GM19193 (cell line): ENCODE data around the gene LAGE3.

Experiments used
- POLR2A ChIP-seq: IDR thresholded peaks from 4 replicates; pipeline ENCODE4 v1.6.1; 2011; ENCODE audit not compliant: insufficient read depth, insufficient read length; ENCODE audit errors: extremely low read depth

The LAGE3 gene

DNA sequence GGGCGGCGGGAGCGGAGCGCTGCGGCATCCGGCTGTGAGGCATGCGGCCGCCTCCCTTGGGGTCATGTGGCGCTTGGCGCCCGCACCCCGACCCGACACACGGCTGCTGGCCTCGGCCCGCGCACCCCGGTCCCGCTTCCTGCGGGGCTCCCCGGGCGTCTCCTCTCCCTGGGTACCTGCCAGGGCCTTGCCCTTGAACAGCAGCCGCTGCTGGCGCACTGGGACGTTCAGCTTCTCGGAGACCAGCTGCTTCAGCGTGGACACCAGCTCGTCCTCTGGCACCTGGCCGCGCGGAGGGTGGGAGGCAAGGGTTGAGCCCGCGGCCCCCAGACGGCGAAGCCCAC, 6.9 kb upstream of the LAGE3 start:
- TF ChIP-seq POLR2A, result no peak

DNA sequence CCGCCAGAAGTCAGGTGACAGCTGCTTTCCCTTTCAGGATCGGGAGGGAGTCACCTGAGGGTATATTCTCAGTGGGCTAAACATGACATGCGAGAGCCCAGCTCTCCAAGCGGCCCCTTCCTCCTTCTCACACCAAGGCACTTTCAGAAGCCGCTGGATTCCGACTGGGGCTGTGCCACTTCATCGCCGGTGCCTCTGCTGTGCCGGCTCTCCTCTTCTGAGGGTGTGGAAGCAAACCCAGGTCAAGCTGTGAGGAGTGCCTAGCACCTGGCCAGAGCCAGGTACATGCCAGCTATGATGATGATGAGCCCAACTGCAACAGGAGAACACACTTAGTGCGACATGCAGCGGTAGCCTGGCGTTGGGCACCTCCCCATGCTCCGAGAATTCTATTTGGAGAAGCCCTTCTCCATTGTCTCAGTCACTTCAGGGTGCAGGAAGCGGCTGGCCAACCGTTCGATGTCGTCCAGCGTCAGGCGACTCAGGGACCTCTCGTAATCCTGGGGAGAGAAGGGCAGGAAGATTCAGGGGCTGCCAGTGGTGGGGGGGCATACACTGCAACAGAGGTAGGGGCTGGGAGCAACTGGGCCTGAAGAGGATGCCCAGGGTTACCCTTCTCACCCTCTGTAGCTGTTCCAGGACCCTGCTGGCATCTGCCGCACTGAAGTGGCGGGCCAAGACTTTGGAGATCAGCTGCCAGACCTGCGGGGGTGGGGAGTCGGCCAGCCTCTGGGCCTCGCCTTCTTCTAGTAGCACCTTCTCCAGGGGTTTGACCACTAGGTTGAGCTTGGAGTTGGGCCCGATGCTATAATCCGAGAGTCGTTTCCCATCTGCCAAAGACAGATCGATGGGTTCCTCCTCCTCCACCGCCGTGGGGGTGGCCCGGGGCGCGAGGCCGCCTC, 6.3 kb upstream of the LAGE3 start:
- no peak for TF ChIP-seq POLR2A

DNA sequence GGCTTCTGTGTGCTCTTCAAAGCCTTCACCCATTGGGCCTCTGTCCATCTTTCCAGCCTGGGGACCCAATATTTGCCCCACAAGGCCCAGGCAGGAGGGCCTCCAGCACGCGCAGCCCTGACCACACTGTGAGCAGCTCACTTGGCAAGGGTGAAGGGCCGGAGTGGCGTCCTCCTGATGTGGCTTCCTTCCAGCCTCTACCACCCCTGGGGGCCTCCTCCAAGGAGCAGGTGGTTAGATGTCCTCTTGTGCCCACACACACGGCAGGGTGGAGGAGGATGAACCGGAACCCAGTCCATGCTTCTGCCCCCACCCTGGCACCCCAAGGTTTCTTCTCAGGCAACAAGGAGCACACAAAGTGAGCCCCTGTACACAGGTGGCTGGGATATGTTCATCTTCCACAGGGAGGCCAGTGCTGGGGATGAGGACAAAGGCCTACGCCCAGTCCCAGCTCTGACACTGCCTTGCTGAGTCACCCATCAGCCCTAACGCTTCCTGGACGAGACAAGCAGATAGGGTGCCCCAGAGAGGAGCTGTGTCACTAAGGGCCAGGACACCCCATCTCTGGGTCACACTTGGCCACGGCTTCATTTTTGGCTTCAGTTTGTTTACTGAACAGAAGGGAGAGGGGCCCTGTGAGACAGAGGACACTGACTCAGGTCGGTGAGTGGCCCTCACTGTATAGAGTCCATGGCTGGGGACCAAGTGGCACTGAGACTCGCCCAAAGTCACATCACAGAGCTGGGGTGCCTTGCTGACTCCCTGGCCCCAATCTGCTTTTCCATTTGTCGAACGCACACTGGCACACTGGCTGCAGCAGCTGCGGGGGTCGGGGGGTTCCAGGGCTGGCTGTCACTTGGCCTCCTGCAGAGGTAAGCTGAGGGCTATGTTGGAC, 5.4 kb upstream of the LAGE3 start:
- no peak for TF ChIP-seq POLR2A

DNA sequence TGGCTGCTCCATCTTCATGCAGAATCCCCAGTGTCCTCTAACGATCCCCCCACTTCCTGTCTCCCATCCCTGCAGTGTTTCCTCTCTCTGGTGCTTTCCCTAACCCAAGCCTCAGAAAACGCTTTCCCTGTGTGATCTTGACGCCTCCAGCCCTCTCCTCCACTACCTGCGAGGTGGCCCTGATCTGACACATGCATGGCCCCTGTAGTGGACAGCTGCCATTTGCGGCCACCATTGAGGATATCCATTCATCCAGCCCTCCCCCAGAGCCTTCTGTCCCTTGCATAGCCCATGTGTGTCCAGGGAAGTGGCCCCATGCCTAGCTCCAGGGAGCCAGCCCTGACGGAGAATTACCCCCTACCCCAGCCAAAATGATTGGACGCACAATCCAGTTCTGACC, 4.2 kb upstream of the LAGE3 start:
- no peak for TF ChIP-seq POLR2A

DNA sequence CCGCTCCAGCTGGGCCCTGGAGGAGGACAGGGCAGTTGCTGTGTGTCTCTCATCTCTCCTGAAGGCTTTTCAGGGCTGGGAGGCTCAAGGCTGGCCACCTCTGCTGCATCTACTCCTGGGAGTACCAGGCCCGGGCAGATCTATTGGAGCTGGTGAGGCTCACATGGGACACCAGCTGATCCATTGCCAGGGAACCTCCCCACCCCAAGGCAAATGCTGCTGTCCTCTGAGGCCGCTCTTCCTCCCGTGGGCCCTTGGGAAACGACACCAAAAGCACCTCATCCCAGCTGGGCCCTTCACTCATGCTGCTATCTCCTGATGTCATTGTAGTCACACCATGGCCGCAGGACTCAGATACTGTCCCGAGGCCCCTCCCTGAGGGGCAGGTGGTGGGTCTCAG, 3.7 kb upstream of the LAGE3 start:
- no peak for TF ChIP-seq POLR2A

DNA sequence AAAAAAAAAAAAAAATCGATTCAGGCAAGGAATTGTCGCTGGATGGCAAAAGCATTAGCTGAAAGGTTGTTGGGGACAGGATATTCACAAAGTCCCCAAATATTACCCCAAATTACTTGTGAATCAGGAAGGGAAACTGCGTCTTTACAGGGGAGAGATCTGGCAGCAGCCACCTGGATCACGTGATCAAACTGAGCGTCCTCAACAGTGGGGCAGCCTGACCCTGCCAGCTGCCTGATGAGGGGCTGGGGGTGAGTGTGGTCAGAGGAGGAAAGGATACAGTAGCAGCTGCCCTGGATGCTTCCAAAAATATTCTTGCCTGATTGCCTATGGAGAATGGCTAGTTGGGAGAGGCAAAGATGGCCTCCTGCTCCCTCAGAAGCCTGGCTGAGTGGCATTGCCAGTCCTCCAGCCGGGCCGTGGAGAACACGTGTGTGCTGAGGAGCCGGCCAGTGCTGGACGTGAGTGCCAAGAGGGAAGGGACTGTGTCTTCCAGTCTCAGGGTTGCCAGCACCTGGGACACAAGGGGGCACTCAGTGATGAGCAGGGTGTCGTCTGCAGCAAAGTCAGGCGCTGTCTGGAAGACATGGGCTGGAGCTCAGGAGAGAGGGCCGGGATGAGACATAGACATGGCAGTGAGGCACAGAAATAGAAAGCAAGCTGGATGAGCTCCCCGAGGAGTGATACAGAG, 3.0 kb upstream of the LAGE3 start:
- TF ChIP-seq POLR2A, result no peak

DNA sequence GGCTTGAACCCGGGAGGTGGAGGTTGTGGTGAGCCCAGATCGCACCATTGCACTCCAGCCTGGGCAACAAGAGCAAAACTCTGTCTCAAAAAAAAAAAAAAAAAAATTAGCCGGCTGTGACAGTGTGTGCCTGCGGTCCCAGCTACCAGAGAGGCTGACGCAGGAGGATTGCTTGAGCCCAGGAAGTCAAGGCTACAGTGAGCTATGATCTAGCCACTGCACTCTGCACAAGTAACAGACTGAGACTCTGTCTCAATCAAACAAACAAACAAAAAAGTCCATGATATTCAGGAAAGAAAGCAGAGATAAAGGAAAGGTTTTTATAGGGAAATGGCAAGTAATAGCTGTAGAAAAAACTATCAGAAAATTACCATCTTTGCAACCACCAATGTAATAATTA, 2.1 kb upstream of the LAGE3 start:
- no peak for TF ChIP-seq POLR2A

DNA sequence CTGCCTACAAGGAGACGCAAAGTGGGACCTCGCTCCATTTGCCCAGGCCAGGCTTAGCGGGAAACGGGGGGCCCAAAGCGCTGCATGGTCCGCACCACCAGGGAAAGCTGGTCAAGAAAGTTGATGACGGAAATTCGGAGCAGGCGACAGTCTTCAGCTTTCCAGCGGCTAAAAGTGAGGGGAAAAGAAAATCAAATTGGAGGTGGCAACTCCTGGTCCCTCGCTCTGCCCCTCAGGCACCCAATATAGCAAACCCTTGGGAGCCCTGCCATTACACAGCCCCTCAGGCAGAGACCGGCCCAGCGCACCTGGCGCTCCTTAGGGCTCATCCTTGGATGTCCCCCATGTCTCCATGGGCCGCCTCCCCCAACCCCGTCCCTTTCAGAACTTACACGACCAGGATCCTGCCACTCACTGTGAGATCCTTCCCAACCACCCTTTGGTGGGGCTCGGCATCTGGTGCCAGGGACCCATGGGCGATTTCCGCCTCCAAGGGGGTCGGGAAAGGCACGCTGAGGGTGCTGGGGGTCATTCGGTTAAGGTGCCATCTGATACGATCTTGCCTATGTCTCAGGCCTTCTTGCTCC, 1.1 kb downstream of the LAGE3 start:
- TF ChIP-seq POLR2A, result no peak

DNA sequence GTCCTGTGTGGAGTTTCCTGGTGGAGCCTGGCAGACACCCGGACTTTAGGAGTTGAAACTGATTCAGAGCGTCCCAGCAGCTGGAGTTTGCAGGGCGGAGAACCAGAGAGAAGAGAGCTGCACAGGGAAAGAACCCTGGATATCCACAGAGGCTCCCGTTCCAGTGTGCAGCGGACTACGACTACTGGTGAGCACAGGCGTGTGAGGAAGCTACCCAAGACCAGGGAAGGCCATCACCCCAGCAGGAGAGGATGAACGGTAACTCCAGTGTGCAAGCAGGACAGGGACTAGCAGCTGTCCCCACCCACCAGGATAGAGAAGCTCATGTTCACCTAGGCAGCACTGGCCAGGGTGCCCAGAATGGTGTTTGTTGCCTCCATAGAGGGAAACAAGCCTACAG, 2.3 kb downstream of the LAGE3 start:
- no peak for TF ChIP-seq POLR2A

DNA sequence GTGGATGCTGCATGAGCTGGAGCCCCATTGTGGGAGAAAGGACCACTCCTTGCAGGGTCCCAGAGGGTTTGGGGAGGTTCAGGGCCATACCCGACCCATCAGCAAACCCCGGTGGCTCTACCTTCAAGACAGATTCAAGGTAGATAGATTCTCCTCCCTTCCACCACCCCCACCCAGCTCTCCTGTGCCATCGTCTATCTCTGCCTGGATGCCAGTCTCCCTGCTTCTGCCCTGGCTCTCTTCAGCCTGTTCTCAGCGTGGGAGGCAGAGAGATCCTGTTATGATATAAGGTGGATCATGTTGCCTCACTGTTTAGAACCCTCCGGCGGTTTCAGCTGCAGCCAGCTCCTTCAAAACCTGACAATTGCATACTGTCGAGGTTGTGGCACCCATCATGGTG, 5.4 kb downstream of the LAGE3 start:
- TF ChIP-seq POLR2A, result no peak

DNA sequence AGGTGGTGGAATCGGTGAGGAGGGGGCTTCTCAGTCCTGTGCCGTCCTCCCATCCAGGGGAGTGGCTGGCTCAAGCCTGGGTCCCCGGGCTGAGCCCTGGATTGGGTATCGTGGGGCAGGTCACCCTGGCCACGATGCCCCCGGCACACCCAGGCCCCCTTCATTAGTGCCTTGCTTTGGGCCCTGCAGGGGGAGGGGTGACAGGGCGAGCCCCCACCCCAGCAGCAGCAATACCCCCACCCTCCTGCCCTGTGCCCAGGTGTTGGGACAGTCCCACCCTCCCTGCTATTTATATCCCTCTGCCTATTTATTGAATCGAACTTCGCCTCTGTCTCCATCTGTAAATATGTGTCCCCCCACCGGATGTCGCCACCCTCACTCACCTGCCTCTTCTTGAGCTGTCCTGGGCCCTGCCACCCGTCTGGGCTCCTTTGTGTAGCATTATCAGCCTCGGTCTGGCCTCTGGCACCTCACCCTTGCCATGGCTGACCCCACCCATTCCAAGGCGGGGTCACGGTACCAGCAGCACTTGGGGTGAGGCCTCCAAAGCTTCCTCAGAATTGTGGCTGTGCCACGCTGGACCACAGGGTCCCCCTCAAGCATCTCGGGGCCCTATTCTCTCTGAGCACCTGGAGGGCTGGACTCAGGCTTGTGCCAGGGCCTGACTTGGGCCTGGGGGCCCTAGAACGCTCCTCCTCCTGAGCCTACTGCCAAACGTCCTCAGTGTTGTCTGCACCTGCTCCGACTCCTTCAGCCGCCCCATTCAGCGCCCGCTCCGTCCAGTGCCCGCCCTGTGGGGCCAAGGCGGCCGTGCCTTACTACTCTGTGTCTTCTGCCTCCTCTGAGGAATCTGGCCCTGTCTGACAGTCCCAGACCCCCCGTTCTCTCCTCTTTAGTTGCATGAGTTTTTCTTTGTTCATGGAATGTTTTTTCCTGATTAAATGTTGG, 6.1 kb downstream of the LAGE3 start:
- no peak for TF ChIP-seq POLR2A

DNA sequence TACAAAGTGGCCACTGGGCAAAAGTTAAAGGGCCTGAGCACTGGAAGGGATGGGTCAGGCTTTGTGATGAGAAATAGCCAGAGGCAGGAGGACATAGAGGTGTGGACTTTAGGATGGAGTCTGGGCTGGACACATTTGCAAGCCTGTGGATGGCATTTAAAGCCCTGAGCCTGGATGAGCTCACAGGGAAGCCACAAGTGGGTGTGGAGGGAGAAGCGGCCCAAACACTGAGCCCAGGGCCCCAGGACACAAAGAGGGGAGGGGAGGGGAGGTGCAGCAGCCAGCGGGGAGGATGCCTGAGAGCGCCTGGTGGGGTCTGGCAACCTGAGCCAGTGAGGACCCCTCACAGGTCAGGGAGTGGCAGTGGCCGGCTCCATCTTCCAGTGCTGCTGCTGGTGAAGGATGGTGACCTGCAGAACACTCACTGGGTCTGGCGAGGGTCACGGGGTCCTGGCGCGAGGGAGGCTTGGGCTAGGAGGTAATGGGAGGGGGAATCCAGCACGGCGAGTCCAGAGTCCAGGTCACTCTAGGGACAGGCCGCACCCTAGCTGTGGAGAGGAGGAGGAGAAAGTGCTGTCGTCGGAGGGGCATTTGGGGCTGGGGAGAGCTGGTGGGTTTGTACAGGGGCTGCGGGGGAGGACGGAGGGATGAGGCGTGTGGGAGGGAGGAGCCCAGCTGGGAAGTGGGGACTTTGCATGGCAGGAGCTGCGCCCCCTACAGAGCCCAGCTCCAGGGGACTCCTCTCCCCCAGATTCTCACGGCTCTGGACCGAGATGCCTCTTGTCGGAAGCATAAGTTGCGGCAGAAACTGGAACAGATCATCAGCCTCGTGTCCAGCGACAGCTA, 7.0 kb downstream of the LAGE3 start:
- TF ChIP-seq POLR2A, result no peak

DNA sequence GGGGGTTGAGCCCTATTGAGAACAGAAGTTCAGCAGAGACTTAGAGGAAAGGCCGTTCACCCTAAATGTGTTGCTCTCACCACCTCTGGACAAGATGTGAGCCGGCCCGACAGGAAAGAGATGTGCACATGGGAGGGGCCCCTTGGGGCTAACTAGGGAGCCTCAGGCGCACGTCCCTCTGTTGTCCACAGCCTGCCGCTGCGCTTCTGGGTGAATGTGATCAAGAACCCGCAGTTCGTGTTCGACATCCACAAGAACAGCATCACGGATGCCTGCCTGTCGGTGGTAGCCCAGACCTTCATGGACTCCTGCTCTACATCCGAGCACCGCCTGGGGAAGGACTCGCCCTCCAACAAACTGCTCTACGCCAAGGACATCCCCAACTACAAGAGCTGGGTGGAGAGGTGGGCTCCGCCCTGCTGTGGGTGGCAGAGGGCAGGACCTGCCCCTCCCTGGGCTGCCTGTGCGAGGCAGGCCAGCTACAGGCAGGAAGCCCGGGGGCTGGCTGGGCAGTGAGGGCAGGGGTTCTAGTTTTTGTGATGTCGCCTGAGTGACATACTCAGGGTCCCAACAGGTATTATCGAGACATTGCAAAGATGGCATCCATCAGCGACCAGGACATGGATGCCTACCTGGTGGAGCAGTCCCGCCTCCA, 8.0 kb downstream of the LAGE3 start:
- no peak for TF ChIP-seq POLR2A

DNA sequence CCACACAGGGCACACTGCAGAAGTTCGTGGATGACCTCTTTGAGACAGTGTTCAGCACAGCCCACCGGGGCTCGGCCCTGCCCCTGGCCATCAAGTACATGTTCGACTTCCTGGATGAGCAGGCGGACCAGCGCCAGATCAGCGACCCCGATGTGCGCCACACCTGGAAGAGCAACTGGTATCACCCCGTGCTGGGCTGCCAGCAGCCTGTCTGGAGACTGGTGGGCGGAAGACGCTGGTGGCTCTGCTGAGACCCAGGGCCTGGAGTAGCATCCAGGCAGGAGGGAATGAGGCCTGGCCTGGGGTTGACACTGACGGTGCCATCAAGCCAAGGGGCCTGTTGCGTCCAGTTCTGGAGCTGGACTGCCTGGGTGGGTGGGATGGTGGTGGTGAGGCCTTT, 8.6 kb downstream of the LAGE3 start:
- no peak for TF ChIP-seq POLR2A
